PC-3 (cell line): ENCODE measurements around the gene SGCG.

Experiments
- EZH2 ChIP-seq: fragments of 300-600 bp; sonication (generic); IDR thresholded peaks from one replicate; pipeline ENCODE4 v1.6.1; 2017; ENCODE audit warnings: antibody characterized with exemption, mild to moderate bottlenecking, low read length; ENCODE audit not compliant: unreplicated experiment
- EZH2phosphoT487 ChIP-seq: fragments of 300-600 bp; sonication (generic); IDR thresholded peaks from 2 replicates; pipeline ENCODE4 v1.6.1; 2018; ENCODE audit warnings: mild to moderate bottlenecking, antibody characterized with exemption, low read length, borderline replicate concordance
- TF ChIP-seq, protein P1 (sequence below): fragments of 300-600 bp; sonication (generic); conservative IDR thresholded peaks from 2 replicates; pipeline ENCODE4 v1.5.1; 2017; ENCODE audit warnings: antibody characterized with exemption, low read depth, mild to moderate bottlenecking, low read length

GRCh38 chr13:23330356-23330755 lies 149.6 kb downstream of the SGCG start:
- TF ChIP-seq, protein P1, sequence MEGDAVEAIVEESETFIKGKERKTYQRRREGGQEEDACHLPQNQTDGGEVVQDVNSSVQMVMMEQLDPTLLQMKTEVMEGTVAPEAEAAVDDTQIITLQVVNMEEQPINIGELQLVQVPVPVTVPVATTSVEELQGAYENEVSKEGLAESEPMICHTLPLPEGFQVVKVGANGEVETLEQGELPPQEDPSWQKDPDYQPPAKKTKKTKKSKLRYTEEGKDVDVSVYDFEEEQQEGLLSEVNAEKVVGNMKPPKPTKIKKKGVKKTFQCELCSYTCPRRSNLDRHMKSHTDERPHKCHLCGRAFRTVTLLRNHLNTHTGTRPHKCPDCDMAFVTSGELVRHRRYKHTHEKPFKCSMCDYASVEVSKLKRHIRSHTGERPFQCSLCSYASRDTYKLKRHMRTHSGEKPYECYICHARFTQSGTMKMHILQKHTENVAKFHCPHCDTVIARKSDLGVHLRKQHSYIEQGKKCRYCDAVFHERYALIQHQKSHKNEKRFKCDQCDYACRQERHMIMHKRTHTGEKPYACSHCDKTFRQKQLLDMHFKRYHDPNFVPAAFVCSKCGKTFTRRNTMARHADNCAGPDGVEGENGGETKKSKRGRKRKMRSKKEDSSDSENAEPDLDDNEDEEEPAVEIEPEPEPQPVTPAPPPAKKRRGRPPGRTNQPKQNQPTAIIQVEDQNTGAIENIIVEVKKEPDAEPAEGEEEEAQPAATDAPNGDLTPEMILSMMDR, result no peak
- no peak for TF ChIP-seq EZH2
- TF ChIP-seq EZH2phosphoT487, result no peak
